Islet precursor cell (in vitro differentiated cells): ENCODE results near the gene SSBP4.

Experiments used
- DNase-seq: peaks from one replicate; pipeline ENCODE4 v3.0.0-alpha.2; 2018

SSBP4 gene

DNA sequence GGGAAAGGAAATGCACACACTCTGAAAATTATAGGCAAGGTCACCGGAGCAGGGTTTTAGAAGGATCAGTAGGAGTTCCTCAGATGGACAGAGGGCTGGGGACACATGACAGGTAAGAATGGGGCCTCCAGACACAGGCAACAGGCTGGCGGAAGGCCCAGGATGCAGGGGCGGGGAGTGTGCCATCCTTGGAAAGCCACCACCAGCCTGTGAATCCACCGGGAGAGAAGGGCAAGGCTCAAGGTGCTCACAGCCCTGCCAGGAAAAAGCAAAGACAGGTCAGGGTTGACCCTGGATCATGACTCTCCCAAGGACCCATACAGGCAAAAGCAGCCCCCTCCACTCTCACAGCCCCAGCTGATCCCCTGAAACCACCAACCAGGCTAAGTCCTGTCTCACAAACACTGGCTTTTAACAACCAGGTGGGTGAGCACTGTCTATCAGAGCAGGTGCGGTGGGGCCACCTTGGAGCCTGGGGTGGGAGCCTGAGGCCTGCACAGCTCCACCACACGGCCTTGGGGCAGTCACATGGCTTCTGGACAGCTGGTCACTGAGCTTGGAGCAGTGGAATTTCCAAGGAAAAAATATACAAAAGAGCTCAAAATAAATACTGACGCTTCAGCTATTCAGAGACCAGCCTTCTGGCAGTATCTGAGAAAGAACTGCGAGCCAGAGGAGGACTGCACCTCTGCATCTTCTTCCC is 54.0 kb downstream of the SSBP4 start:
- no peak for DNase-seq

DNA sequence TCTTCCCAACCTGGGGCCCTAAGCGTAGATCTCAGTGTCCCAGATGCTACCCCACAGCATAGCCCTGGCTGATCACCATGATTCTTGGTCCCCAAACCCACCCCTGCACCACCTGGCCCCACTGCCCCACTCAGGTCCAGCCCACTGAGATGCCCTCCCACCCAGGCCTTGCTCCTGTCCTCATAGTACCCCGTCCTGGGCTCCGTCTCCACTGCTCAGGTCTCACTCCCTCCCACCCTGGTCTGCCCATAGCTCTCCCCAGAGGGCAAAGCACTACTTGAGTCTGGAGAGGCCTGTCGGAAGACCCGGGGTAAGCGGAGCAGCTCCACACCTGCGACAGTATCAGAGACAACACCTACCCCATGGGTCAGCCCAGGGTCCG is 54.5 kb downstream of the SSBP4 start:
- DNase-seq = no peak

DNA sequence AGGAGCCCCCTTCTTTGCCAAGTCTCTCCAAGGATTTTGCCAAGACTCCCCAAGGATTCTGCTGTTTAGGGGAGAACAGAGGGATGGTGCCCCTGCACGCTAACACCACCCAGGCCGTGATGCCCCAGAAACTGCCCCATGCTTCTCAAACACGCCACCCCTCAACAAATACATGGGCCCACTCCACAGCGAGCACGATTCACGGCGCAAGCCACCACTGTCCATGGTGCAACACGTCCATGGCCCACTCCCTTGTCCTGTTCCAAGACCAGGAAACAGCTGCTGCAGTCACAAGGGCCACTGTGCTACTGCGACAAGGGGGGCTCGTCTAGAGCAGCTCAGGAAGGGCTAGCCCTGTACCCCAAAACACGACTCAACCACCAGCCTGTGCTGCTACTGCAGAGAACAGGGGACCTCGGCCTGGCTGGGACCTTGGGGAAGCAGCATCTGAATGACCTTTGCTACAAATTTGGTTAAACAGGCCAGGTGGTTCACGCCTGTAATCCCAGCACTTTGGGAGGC is 55.2 kb downstream of the SSBP4 start:
- DNase-seq = no peak

DNA sequence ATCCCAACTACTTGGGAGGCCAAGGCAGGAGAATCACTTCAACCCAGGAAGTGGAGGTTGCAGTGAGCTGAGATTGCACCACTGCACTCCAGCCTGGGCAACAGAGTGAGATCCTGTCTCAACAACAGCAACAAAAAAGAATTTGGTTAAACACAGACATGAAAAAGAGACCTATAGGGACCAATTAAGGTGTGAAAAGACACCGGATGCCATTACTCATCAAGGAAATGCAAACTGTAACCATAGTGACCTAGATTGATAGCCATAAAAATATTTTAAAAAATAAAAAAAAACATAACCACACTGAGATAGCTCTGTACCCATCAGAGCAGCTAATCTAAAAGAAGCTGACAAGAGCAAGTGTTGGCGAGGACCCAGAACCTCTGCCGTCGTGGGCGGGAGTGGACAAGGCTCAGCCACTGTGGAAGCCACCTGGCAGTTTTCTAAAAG is 55.8 kb downstream of the SSBP4 start:
- no peak for DNase-seq

DNA sequence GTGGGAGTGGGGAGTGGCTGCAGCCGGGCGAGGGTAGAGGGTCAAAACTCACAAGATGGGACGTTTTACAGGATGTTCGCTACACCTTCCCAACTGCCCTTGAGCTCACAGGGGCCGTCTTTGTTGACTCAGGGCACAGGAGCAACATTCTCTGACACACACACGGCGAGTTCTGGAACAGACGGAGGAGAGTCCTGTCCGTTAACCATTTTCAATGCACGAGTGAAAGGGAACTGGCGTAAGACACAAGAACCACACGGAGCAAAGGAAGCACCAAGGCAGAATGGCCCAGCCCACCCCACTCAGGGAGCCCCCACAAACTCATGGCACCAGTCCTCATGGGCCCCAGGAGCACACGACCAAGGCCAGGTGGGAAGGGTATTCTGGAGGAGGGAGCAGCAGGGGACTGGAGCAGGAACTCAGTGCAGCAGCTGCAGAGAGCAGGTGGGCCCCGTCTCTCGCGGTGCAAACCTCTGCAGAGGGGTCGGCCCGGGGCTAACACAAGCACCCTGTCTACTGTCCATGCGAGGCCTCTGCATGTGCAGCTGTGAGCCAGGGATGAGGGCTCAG is 56.6 kb downstream of the SSBP4 start:
- no peak for DNase-seq

DNA sequence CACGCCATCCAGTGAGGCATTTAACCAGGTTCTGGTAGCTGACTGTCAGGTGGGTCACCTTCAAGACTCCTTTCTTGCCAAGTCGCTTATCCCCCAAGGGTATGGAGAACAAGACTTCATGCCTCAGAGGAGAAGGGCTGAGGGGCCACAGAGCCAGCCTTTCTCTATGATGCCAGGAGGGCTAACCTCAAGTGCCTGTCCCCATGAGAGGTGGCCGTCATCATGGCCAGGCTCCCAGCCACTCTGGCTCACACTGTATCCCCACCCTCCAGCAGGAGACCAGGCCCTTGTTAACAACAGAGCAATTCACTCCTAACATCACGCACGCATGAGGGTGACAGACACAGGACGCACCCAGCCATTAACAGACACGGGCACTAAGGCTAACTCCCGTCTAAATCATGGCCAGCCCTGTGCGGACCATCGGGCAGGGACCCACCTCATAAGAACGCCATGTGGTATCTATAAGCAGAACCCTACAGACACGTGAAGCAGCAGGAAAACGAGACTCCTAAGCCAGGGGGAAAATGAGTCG is 57.4 kb downstream of the SSBP4 start:
- no peak for DNase-seq

DNA sequence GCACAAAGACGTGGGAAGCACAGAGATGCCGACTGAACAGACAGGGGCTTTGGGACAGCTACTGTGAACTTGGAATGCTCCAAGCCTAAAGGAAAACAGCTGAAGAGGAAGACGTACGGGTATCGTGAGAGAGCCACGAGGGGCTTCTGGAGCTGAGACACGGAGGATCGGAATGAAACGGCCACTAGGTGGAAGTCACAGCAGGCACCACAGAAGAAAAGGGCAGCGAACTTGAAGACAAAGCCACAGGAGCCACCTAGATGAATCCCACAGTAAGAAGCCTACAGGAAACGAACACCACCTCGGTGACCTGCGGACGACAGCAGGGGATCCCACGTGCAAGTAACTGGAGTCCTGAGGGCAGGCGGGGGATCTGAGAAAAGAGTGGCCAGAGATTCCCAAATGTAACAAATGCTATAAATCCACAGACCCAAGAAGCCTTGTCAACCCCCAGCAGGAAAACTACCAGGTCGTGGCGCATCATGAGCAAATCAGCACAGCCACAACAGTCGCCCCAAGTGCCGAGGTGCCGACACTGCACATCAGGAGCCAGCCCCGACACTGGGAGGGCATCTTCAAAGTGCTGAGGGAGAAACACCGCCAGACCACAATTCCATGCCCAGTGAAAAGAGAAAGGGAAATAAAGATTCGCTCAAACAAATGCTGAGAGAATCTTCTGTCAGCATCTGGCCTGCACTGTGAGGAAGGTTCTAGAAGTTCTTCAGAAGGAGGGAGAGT is 58.0 kb downstream of the SSBP4 start:
- DNase-seq = no peak

DNA sequence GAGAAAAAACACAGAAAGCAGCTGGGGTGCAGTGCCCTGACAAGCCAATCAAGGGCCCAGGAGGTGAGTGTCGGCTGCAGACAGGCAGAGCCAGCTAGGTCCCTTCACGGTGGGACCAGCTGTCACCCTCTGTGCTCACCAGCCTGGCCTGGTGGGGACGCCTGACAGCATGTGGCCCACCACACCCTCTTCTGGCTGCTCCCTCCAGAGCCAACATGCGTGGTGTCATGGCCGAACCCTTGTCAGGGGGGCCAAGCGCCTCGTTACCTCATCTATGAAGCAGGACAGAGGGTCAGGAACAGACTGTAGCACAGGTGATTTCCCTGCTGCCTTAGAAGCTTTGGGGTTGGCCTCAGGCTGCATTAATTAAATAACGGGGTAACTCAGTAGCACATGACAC is 58.8 kb downstream of the SSBP4 start:
- DNase-seq = no peak

DNA sequence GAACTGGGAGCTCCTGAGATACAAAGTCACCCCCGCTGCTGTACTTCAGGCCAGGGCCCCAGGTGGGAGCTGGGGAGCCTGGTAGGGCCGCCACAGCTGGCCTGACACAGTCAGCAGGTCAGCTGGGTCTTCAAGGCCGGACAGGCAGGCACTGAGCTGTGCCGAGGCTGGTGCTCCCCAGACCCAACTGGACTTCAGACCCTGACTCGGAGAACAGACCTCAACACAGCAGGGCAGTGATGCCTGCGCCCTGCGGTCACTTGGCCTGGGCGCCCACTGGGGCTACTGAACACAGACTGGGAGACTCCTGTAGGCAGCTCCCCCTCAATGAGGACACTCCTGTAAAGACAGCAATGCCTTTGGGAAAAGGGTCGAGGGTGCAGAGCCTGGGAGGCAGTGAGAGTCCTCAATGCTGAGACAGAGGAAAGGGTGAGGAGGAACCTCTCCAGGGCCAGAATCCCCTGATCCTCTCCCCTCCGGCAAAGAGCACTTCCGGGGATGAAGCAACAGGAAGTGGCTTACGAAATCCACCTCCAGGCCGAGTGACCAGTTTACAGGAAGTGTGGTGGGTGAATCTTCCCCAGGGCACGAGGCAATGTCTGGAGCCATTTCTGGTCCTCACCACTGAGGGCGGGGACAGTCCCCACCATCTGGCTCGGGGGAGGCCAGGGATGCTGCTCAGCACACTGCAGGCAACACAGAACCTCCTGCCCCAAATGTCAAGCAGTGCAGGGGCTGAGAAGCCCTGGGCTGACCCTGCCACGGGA is 59.5 kb downstream of the SSBP4 start:
- peak; percentile 86 for DNase-seq

DNA sequence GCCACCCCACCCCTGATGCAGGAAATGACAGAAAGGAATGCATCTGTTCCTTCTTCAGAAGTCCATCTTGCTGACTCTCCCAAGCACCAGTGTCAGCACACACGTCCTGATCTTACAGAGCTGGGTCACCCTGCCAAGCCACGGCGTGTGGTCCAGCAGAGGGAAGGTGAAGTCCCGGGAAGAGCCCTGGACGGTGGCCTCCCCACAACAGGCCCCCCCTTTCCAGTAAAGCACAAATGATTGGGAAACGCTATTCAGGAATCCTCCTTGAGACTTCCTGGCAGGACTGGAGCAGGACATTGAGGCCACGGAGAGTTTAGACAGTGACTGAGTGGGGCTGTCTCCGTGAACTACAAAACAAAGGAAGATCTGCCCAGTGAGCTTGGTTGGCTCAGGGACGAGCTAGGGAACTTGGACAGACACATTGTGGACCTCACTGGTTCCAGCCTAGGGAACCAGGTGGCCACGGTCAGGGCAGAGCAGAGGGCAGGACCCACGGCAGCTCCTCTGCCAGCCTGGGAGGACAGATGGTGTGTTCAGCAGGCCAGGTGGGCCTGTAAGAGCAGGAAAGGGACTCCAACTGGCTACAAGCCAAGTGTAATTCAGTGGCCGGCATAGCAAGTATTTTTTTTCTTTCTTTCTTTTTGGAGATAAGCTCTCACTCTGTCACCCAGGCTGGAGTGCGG is 61.0 kb downstream of the SSBP4 start:
- DNase-seq = no peak

DNA sequence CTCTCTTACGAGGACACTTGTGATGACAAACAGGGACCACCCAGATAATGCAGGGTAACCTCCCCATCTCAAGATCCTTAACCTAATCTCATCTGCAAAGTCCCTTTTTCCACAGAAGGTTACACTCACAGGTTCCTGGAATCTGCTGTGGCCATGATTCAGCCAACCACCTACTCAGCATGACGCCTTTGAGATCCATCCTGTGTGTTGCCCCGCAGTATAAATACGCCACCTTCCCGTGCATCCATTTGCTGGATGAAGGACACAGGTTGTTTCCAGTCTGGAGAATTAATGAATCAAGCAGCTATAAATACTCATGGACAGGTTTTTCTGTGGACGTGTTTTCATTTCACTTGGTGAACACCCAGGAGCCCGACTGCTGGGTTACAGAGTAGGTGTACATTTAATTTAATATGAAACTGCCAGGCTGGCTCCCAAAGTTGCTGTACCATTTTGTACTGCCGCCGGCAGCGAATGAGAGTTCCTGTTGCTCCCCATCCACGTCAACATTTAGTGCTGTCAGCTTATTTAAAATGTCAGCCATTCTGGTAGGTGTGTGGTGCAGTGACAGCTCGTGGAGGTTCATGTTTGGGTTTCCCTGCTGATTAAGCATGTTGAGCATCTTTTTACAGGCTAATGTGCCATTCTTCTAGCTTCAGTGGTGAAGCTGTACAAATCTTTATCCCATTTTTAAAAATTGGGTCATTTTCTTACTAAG is 62.5 kb downstream of the SSBP4 start:
- DNase-seq = no peak

DNA sequence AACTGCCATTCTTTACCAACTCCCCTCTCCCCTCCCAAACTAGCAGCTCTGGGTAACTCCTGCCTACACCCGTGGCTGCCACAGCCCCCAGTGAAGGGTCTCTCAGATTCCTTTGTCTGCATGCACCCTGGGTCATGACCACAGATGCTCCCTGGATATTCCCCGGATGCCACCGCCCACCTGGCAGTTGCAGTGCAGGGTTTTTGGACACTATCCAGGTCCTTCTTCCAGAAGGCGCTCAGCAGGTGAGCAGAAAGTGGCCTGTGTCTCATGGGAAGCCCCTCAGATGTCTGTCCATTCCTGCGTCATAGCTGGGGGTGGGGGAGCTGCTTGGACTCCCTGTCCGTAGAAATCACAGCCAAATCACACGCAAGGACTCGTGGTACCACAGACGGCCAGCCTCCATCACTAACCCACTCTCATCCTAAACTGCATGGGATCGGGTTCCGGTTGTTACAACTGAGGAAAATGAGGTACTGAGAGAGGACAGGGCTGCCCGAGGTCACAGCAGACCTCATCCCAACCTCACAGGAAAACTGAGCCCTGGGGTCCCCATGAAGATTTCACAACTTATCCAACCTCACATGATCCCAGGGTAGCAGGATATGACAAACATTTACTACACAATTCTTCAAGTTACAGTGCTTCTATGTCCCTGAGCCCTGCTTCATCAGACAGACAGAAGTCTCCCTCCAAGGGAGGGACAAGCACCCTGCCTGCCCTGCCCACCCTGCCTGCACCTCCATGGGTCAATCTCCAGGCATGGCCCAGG is 64.1 kb downstream of the SSBP4 start:
- no peak for DNase-seq
